Neural progenitor cell (in vitro differentiated cells): Measurements from ENCODE around the gene BBIP1. TPM values are rescaled to one million over a fixed set of nuclear protein-coding genes. Genes with fewer than 3 reads are reported as not detected.
A peak's percentile ranks its signal among the peaks of the same experiment; 100 is the strongest.

Source experiments
- DNase-seq: peaks from one replicate; pipeline ENCODE4 v3.0.0-alpha.2; 2016; ENCODE audit warnings: low spot score
- H2AFZ ChIP-seq: fragments of 200-600 bp; sonication (generic); replicated peaks from 2 replicates; pipeline ENCODE4 v1.6.1; 2016; ENCODE audit warnings: antibody characterized with exemption
- H3F3A ChIP-seq: fragments of 200-600 bp; sonication (generic); 2 replicates; pipeline ENCODE4 v1.6.1; 2016; ENCODE audit warnings: antibody characterized with exemption, low read depth
- H3K27ac ChIP-seq: fragments of 200-600 bp; sonication (generic); 2 replicates; pipeline ENCODE4 v1.5.1; 2016; ENCODE audit warnings: mild to moderate bottlenecking
- H3K27me3 ChIP-seq: fragments of 200-600 bp; sonication (generic); 2 replicates; pipeline ENCODE4 v1.6.1; 2016; ENCODE audit warnings: mild to moderate bottlenecking, moderate library complexity
- H3K36me3 ChIP-seq: fragments of 200-600 bp; sonication (generic); 2 replicates; pipeline ENCODE4 v1.5.1; 2016
- H3K4me1 ChIP-seq: fragments of 200-600 bp; sonication (generic); 2 replicates; pipeline ENCODE4 v1.6.1; 2016; ENCODE audit warnings: mixed run types
- H3K4me2 ChIP-seq: fragments of 200-600 bp; sonication (generic); 2 replicates; pipeline ENCODE4 v1.6.1; 2016
- H3K4me3 ChIP-seq: fragments of 200-600 bp; sonication (generic); 2 replicates; pipeline ENCODE4 v1.5.1; 2016
- H3K79me2 ChIP-seq: fragments of 200-600 bp; sonication (generic); 2 replicates; pipeline ENCODE4 v1.6.1; 2016; ENCODE audit warnings: low read depth
- H3K9ac ChIP-seq: fragments of 200-600 bp; sonication (generic); 2 replicates; pipeline ENCODE4 v1.6.1; 2016
- H3K9me3 ChIP-seq: fragments of 200-600 bp; sonication (generic); 2 replicates; pipeline ENCODE4 v1.5.1; 2016; ENCODE audit warnings: low read depth
- H4K20me1 ChIP-seq: fragments of 200-600 bp; sonication (generic); 2 replicates; pipeline ENCODE4 v1.6.1; 2016; ENCODE audit warnings: low read depth
- H3K27ac Mint-ChIP-seq: 3 replicates; pipeline ENCODE4 v1.8.0; 2021; ENCODE audit warnings: mixed read lengths
- H3K27me3 Mint-ChIP-seq: 2 replicates; pipeline ENCODE4 v1.8.0; 2022; ENCODE audit warnings: low read depth, mild to moderate bottlenecking, inconsistent platforms, moderate library complexity, mixed read lengths; ENCODE audit not compliant: insufficient read depth
- H3K36me3 Mint-ChIP-seq: 3 replicates; pipeline ENCODE4 v1.8.0; 2021; ENCODE audit warnings: mixed read lengths
- H3K4me1 Mint-ChIP-seq: 3 replicates; pipeline ENCODE4 v1.8.0; 2021; ENCODE audit warnings: mixed read lengths
- H3K4me3 Mint-ChIP-seq: 3 replicates; pipeline ENCODE4 v1.8.0; 2021; ENCODE audit warnings: mild to moderate bottlenecking, moderate library complexity, mixed read lengths
- H3K9me3 Mint-ChIP-seq: 3 replicates; pipeline ENCODE4 v1.8.0; 2020; ENCODE audit warnings: mixed read lengths
- EZH2 ChIP-seq: fragments of 200-600 bp; sonication (generic); IDR thresholded peaks from 2 replicates; pipeline ENCODE4 v1.6.1; 2017; ENCODE audit warnings: antibody characterized with exemption, mild to moderate bottlenecking, moderate library complexity
- EZH2phosphoT487 ChIP-seq: fragments of 200-600 bp; sonication (generic); IDR thresholded peaks from 2 replicates; pipeline ENCODE4 v1.6.1; 2017; ENCODE audit warnings: antibody characterized with exemption
- total RNA-seq: library from RNA; depleted of rRNA; stranded (reverse); fragments of >200 nt; gene quantifications from 2 replicates; pipeline ENCODE4 v1.2.3, GENCODE V29; 2015; ENCODE audit warnings: low replicate concordance
- TF ChIP-seq, protein P1 (sequence below): fragments of 200-600 bp; sonication (generic); IDR thresholded peaks from 2 replicates; pipeline ENCODE4 v1.5.1; 2017; ENCODE audit warnings: antibody characterized with exemption, mild to moderate bottlenecking

The BBIP1 gene
- total RNA-seq, 1 donor from 2014 or later: 58.4 TPM

DNA sequence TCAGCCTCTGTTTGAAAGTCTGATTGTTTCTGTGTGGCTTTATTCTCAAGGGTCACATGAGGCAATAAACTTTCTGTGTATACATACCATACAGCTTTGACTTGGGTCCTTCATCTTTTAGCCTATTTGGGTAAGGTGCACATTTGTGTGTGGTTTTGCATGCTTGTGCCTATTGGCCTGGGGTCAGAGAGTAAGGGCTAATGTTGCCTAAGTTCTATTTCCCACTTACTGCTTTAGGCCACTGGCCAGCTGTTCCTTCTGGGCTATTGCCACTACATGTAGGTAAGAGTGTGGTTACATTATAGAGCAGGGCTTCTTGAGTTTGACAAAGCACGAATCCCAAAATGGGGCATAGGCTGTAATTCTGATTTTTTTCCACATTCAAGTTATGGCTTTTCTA lies 21.8 kb downstream of the BBIP1 start:
- peaks cover 26% of the 10 kb centered on the region for H3K36me3 ChIP-seq
- no peak overlapping the region for H3K4me3 ChIP-seq
- H3K4me1 Mint-ChIP-seq: no peaks in the 10 kb centered on the region
- TF ChIP-seq EZH2 (no peak), EZH2phosphoT487 (no peak)
- TF ChIP-seq, protein P1, sequence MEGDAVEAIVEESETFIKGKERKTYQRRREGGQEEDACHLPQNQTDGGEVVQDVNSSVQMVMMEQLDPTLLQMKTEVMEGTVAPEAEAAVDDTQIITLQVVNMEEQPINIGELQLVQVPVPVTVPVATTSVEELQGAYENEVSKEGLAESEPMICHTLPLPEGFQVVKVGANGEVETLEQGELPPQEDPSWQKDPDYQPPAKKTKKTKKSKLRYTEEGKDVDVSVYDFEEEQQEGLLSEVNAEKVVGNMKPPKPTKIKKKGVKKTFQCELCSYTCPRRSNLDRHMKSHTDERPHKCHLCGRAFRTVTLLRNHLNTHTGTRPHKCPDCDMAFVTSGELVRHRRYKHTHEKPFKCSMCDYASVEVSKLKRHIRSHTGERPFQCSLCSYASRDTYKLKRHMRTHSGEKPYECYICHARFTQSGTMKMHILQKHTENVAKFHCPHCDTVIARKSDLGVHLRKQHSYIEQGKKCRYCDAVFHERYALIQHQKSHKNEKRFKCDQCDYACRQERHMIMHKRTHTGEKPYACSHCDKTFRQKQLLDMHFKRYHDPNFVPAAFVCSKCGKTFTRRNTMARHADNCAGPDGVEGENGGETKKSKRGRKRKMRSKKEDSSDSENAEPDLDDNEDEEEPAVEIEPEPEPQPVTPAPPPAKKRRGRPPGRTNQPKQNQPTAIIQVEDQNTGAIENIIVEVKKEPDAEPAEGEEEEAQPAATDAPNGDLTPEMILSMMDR: no peak
- H2AFZ ChIP-seq: no peak overlapping the region
- H3K4me2 ChIP-seq: no peak overlapping the region
- H3K4me3 Mint-ChIP-seq: no peak overlapping the region
- no peaks in the 10 kb centered on the region for H3K9me3 Mint-ChIP-seq
- H3F3A ChIP-seq: peaks cover 11% of the 10 kb centered on the region
- peaks cover 8% of the 10 kb centered on the region for H3K4me1 ChIP-seq
- no peaks in the 10 kb centered on the region for H3K9me3 ChIP-seq
- no peak overlapping the region for H3K27ac ChIP-seq
- H3K79me2 ChIP-seq: no peaks in the 10 kb centered on the region
- H3K27ac Mint-ChIP-seq: no peak overlapping the region
- DNase-seq: no peak
- no peaks in the 10 kb centered on the region for H3K27me3 ChIP-seq
- H3K36me3 Mint-ChIP-seq: peaks cover 12% of the 10 kb centered on the region
- H4K20me1 ChIP-seq: peaks cover 19% of the 10 kb centered on the region
- H3K27me3 Mint-ChIP-seq: no peaks in the 10 kb centered on the region
- H3K9ac ChIP-seq: no peak overlapping the region

DNA sequence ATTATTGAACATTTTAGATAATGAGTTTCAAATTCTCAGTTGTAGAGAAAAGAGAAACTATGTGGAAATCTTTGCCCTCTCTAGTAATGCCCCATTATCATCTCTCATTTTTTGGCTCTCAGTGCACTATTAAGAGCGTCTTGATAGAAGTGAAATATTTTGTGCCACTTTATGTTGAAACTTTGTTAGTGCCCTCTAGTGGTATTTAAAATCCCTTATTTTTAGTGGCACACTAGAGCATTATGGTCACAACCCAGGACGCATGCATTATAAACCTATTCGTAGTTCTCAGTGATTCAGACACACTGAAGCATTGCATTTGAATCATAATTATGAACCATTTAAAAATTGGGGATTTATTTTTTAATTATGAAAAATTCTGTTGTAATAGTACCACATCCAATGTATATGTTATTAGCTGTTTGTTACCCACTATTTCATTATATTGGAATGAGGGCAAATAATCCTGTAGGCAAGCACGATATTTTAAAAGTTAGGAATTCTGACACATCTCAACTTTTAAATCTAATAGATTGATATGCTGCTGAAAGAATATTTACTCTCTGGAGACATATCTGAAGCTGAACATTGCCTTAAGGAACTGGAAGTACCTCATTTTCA lies 25.3 kb downstream of the BBIP1 start:
- no peaks in the 10 kb centered on the region for H3K4me1 Mint-ChIP-seq
- H3K4me3 Mint-ChIP-seq: no peak overlapping the region
- H3K4me1 ChIP-seq: no peaks in the 10 kb centered on the region
- no peaks in the 10 kb centered on the region for H3K27me3 ChIP-seq
- no peak overlapping the region for H3K4me3 ChIP-seq
- H3K36me3 ChIP-seq: peaks cover 28% of the 10 kb centered on the region
- no peaks in the 10 kb centered on the region for H3K9me3 ChIP-seq
- H3K27ac Mint-ChIP-seq: no peak overlapping the region
- H4K20me1 ChIP-seq: peaks cover 13% of the 10 kb centered on the region
- H2AFZ ChIP-seq: no peak overlapping the region
- no peak overlapping the region for H3K4me2 ChIP-seq
- peak; percentile 48 for DNase-seq
- no peak for TF ChIP-seq EZH2
- TF ChIP-seq, protein P1: peak; percentile 70
- H3K9me3 Mint-ChIP-seq: no peaks in the 10 kb centered on the region
- no peaks in the 10 kb centered on the region for H3K27me3 Mint-ChIP-seq
- peaks cover 20% of the 10 kb centered on the region for H3F3A ChIP-seq
- H3K9ac ChIP-seq: no peak overlapping the region
- H3K27ac ChIP-seq: no peak overlapping the region
- H3K36me3 Mint-ChIP-seq: peaks cover 11% of the 10 kb centered on the region
- H3K79me2 ChIP-seq: no peaks in the 10 kb centered on the region

DNA sequence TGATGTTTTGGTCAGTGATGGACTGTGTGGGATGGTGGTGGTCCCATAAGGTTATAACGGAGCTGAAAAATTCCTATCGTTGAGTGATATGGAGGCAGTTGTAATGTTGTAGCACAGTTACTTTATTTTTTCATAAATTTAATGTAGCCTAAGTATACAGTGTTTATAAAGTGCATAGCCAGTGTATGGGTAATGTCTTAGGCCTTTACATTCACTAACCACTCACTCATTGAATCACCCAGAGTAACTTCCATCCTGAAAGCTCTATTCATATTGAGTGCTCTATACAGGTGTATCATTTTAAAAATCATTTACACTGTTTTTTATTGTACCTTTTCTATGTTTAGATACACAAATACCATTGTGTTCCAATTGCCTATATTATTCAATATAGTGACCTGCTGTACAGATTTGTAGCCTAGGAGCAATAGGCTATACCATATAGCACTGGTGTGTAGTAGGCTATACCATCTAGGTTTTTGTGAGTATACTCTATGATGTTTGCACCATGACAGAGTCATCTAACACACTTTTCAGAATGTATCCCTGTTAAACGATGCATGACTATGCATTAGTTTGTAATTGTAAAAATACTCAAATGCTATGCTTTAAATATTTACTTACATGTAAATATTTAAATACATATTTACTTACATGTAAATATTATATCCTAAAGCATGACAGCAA lies 26.2 kb downstream of the BBIP1 start:
- Histone ChIP-seq H3K9me3 (no peaks in the 10 kb centered on the region), H3K27me3 (no peaks in the 10 kb centered on the region), H3K4me3 (no peak overlapping the region), H3K36me3 (peaks cover 29% of the 10 kb centered on the region), H3K27ac (no peak overlapping the region), H3K4me2 (no peak overlapping the region), H3K79me2 (no peaks in the 10 kb centered on the region), H3F3A (peaks cover 20% of the 10 kb centered on the region), H2AFZ (no peak overlapping the region), H4K20me1 (peaks cover 13% of the 10 kb centered on the region), H3K9ac (no peak overlapping the region), H3K4me1 (no peaks in the 10 kb centered on the region)
- no peak for DNase-seq
- Mint-ChIP-seq H3K4me3 (no peak overlapping the region), H3K36me3 (peaks cover 11% of the 10 kb centered on the region), H3K27ac (no peak overlapping the region), H3K9me3 (no peaks in the 10 kb centered on the region), H3K27me3 (no peaks in the 10 kb centered on the region), H3K4me1 (no peaks in the 10 kb centered on the region)
- no peak for TF ChIP-seq EZH2phosphoT487

DNA sequence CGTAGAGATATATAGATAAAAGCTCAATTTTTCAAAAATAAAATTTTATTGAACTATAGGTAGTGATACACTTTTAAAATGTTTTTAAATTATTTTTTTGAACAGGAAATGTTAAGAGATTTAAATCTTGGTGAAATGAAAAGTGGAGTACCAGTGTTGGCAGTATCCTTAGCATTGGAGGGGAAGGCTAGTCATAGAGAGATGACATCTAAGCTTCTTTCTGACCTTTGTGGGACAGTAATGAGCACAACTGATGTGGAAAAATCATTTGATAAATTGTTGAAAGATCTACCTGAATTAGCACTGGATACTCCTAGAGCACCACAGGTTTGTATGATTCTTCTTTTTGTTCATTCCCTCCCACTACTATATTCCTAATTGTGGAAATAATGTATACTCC lies 31.4 kb downstream of the BBIP1 start:
- Histone ChIP-seq H3K36me3 (peaks cover 32% of the 10 kb centered on the region), H2AFZ (no peak overlapping the region), H3K9me3 (no peaks in the 10 kb centered on the region), H3K27me3 (no peaks in the 10 kb centered on the region), H3K27ac (no peak overlapping the region), H3K4me2 (no peak overlapping the region), H4K20me1 (peaks cover 12% of the 10 kb centered on the region), H3K79me2 (no peaks in the 10 kb centered on the region), H3K4me3 (no peak overlapping the region), H3F3A (peaks cover 9% of the 10 kb centered on the region), H3K9ac (no peak overlapping the region), H3K4me1 (no peaks in the 10 kb centered on the region)
- Mint-ChIP-seq H3K4me1 (no peaks in the 10 kb centered on the region), H3K27ac (no peak overlapping the region), H3K27me3 (no peaks in the 10 kb centered on the region), H3K9me3 (no peaks in the 10 kb centered on the region), H3K36me3 (peaks cover 13% of the 10 kb centered on the region), H3K4me3 (no peak overlapping the region)
- TF ChIP-seq, protein P1: no peak
- DNase-seq: no peak
